Cardiac fibroblast (primary cell): ENCODE data around the gene SEMA5A.

ENCODE experiments used
- DNase-seq, 2 donors: peaks; one replicate each; pipeline versions ENCODE4 v3.0.0 to v3.0.0-alpha.2; 2010; ENCODE audit warnings: low read depth in 2 of 2
- H3K4me3 ChIP-seq, 2 donors: replicated peaks in 1 of 2; 1 replicate in 1 of 2; 2 replicates in 1 of 2; pipeline ENCODE4 v1.5.1; 2011; ENCODE audit warnings: low read depth in 2 of 2, low read length in 2 of 2, mild to moderate bottlenecking in 2 of 2, moderate library complexity in 1 of 2
- TF ChIP-seq, protein P1 (sequence below): IDR thresholded peaks from one replicate; pipeline ENCODE4 v1.5.1; 2011; ENCODE audit warnings: low read depth, mild to moderate bottlenecking, low read length, inconsistent platforms

Gene SEMA5A

DNA sequence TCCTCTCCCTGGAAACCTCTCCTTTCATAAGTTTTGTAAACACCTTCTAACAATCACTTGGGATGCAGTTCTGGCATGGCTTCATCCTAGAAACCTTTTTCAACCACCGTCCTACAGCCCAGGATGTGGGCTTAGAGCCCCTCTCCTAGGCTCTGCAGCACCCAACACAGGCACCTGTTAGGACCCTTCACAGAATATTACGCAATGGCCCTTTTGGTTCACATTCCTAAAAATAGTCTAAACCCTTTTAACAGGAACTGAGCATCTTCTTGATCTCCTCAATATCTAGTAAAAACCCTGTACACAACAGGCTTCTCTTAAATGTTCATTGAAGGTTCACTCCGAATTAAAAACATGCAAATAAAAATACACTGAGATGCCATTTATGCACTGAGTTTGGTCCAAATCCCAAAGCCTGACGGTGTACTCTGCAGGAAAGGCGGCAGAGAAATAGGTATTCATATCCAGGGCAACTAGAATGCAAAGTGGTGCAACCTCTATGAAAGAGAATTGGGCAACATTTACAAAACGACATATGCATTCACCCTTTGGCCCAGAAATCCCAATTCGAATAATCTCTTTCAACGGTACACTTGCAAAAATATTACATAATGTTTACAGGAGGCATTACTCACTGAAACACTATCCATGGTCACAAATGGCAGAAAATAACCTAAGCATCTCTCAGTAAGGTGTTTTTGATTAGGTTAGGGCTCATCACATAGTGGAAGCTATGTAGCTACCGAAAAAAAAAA is 169.3 kb downstream of the SEMA5A start:
- no peak overlapping the region for H3K4me3 ChIP-seq
- TF ChIP-seq, protein P1, sequence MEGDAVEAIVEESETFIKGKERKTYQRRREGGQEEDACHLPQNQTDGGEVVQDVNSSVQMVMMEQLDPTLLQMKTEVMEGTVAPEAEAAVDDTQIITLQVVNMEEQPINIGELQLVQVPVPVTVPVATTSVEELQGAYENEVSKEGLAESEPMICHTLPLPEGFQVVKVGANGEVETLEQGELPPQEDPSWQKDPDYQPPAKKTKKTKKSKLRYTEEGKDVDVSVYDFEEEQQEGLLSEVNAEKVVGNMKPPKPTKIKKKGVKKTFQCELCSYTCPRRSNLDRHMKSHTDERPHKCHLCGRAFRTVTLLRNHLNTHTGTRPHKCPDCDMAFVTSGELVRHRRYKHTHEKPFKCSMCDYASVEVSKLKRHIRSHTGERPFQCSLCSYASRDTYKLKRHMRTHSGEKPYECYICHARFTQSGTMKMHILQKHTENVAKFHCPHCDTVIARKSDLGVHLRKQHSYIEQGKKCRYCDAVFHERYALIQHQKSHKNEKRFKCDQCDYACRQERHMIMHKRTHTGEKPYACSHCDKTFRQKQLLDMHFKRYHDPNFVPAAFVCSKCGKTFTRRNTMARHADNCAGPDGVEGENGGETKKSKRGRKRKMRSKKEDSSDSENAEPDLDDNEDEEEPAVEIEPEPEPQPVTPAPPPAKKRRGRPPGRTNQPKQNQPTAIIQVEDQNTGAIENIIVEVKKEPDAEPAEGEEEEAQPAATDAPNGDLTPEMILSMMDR: no peak
- peak; percentile 7 to 69 for DNase-seq

DNA sequence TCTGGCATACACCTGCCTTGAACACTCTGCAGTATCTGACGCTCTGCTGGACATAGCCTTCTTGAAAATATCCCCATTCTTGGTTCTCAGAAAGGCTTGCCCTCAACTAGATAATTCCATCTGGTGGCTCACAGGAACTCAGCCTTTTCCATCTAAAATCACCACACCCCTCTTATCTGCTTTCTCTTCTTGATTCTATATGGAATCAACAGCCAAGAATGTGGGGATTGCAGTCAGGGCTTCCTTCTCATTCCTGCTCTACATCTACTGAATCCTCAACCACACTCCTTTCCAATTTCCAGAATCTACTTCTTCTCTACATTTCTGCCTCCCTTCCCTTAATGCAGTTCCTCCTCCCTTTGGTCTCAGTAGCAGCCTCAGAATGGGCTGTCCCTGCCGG is 170.1 kb downstream of the SEMA5A start:
- TF ChIP-seq, protein P1: no peak
- DNase-seq: no peak
- H3K4me3 ChIP-seq: no peak overlapping the region

DNA sequence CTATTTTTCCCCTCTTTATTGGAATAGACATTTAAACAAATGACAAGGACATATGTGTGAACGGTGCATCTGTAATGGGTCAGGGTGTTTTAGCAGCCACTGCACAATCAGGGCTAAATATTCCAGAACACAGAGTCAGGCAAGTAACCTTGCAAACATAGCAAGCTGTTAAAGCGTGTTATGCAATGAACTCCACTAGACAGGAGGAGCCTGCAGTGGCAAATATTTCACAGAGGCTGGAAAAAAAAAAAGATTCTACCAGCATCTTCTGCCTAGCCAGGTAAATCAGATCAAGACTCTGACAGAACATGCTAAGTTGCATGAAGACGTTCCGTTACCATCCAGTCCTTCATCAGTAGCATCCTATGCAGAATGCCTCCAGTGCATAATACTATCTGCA is 171.8 kb downstream of the SEMA5A start:
- no peak overlapping the region for H3K4me3 ChIP-seq
- DNase-seq: peak in 1 of 2 donors; percentile 9
- TF ChIP-seq, protein P1: no peak

DNA sequence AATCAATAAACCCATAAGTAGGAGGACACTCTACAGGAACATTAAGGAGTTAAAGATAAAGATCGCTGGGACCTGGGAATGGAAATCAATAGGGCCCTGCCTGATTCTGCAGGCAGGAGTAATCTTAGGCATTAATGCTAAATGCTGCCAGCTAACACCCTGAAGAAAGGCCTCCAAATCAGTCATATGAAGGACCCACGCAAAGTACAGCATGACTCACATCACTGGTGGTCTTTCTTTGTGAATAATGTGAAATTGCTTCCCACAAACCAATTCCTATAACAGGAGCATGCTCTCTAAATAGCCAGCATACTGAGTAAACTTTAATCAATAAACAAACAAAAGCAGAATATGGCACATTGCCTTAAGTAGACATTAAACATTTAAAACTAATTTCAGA is 172.3 kb downstream of the SEMA5A start:
- no peak overlapping the region for H3K4me3 ChIP-seq
- DNase-seq: no peak
- TF ChIP-seq, protein P1: no peak

DNA sequence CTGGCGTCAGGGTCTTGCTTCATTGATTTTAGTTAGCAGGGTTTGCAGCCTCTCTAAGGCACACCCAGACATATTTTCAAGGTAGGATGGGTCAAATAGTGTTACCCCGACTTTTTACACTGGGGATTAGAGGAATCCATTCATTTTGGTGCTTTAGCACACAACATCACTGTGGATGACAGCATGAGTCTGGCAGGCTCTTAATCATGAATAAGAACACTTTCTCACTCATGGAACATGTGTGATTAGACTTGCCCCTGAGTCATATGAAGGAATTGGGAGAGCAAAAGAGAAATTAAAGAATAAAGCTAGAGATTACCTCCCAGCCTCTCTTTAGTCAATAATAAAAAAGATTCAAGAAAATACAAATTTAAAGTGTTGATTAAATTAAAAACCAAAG is 175.6 kb downstream of the SEMA5A start:
- no peak overlapping the region for H3K4me3 ChIP-seq
- TF ChIP-seq, protein P1: no peak
- peak in 1 of 2 donors; percentile 48 for DNase-seq

DNA sequence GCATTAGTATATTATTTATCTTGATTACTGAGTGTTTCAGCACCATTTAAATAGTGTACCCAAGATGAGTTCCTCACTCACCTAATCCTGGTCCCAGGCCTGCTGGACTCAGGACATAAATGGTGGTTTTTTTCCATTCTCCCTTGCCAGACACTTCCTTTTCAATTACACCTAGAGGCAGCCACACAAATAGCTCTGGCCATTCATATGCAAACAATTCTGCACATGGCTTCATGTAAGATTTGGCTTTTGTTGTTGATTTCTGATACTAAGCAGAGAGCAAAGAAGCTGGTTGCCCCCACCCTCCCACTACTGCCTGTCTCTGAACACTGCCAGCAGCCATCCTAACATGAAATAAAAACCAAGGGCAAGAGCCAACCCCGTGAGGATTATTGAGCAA is 180.4 kb downstream of the SEMA5A start:
- no peak overlapping the region for H3K4me3 ChIP-seq
- DNase-seq: no peak
- TF ChIP-seq, protein P1: no peak

DNA sequence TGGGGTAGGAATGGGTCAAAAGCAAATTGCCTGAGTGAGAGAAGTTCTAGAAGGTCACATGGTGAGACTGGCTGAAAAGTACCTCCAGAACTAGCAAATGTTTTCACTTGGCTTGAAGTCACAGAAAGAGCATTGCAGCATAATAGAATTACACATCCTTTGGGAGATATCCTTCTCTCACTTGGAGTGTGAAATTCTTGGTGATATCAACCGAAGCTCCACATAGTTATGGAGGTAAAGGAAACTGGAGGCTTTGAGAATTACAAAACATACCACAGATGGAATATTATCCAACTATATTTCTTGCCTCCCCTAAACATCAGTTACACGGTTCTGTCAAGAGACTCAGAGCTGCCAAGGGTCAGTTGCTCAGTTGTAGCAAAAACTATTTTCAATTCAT is 182.4 kb downstream of the SEMA5A start:
- TF ChIP-seq, protein P1: no peak
- no peak overlapping the region for H3K4me3 ChIP-seq
- DNase-seq: peak; percentile 5 to 61
